Bronchial epithelial cell (primary cell): ENCODE data around the gene MAP1LC3B. TPM values are rescaled to one million over a fixed set of nuclear protein-coding genes. Genes with fewer than 3 reads are reported as not detected.

ENCODE experiments used
- DNase-seq: peaks from one replicate; pipeline ENCODE4 v3.0.0-alpha.2; 2010; ENCODE audit warnings: low read depth
- FAIRE-seq: peaks from 2 replicates; lab custom pipeline; 2011; peaks lifted over from hg19 to GRCh38; lab: Jason Lieb, UNC
- H3K27me3 ChIP-seq: 2 replicates; pipeline ENCODE4 v1.5.1; 2011; ENCODE audit warnings: low read length; ENCODE audit not compliant: control insufficient read depth, insufficient read depth
- H3K36me3 ChIP-seq: 2 replicates; pipeline ENCODE4 v1.5.1; 2011; ENCODE audit warnings: low read length; ENCODE audit not compliant: control insufficient read depth, insufficient read depth
- H3K4me3 ChIP-seq: 2 replicates; pipeline ENCODE4 v1.5.1; 2011; ENCODE audit warnings: mild to moderate bottlenecking, low read depth, low read length, control low read depth
- CTCF ChIP-seq: IDR thresholded peaks from 2 replicates; pipeline ENCODE4 v1.5.1; 2011; ENCODE audit warnings: mild to moderate bottlenecking, moderate library complexity, low read length, control low read depth, inconsistent platforms; ENCODE audit not compliant: insufficient read depth, severe bottlenecking
- total RNA-seq: library from RNA; depleted of rRNA; stranded (reverse); fragments of >200 nt; gene quantifications from 2 replicates; pipeline ENCODE4 v1.2.1, GENCODE V29; 2014

Gene MAP1LC3B
- total RNA-seq, 1 donor from 2014 or later: 75.8 TPM

- no peak for TF ChIP-seq CTCF
Measured at GRCh38 chr16:87350031-87350430, 42.1 kb upstream of the MAP1LC3B start.

GRCh38 chr16:87350681-87351319, 41.3 kb upstream of the MAP1LC3B start:
- FAIRE-seq (no peak), DNase-seq (no peak)
- no peak for TF ChIP-seq CTCF
- Histone ChIP-seq H3K36me3 (peaks cover 18% of the 10 kb centered on the region), H3K4me3 (no peak overlapping the region), H3K27me3 (no peaks in the 10 kb centered on the region)

More at GRCh38 chr16:87350031-87350430, 42.1 kb upstream of the MAP1LC3B start:
- Histone ChIP-seq H3K36me3 (peaks cover 18% of the 10 kb centered on the region), H3K4me3 (no peak overlapping the region), H3K27me3 (no peaks in the 10 kb centered on the region)
- no peak for DNase-seq
- no peak for FAIRE-seq

- H3K36me3 ChIP-seq: peaks cover 18% of the 10 kb centered on the region
- FAIRE-seq: no peak
Measured at GRCh38 chr16:87351320-87351698, 40.8 kb upstream of the MAP1LC3B start.

GRCh38 chr16:87352818-87353217, 39.3 kb upstream of the MAP1LC3B start:
- peaks cover 12% of the 10 kb centered on the region for H3K36me3 ChIP-seq
- no peaks in the 10 kb centered on the region for H3K27me3 ChIP-seq
- FAIRE-seq (no peak), DNase-seq (no peak)
- no peak overlapping the region for H3K4me3 ChIP-seq
- no peak for TF ChIP-seq CTCF

More at GRCh38 chr16:87351320-87351698, 40.8 kb upstream of the MAP1LC3B start:
- DNase-seq: no peak
- no peak for TF ChIP-seq CTCF
- Histone ChIP-seq H3K27me3 (no peaks in the 10 kb centered on the region), H3K4me3 (no peak overlapping the region)

- peaks cover 16% of the 10 kb centered on the region for H3K36me3 ChIP-seq
- H3K4me3 ChIP-seq: no peak overlapping the region
- TF ChIP-seq CTCF: no peak
- FAIRE-seq: no peak
- no peak for DNase-seq
- no peaks in the 10 kb centered on the region for H3K27me3 ChIP-seq
Measured at GRCh38 chr16:87353613-87354012, 38.5 kb upstream of the MAP1LC3B start.

GRCh38 chr16:87356491-87356853, 35.7 kb upstream of the MAP1LC3B start:
- Histone ChIP-seq H3K36me3 (peaks cover 28% of the 10 kb centered on the region), H3K4me3 (no peak overlapping the region), H3K27me3 (no peaks in the 10 kb centered on the region)
- no peak for TF ChIP-seq CTCF
- FAIRE-seq: no peak
- no peak for DNase-seq
